HG02840 (cell line): ENCODE measurements around the gene RAPGEF2.

Experiments used
- ATAC-seq: cut with Tn5 transposase; IDR thresholded peaks from one replicate; pipeline ENCODE4 v1.9.1; 2021; ENCODE audit warnings: mild to moderate bottlenecking, moderate library complexity, moderate number of reproducible peaks; ENCODE audit not compliant: unreplicated experiment, low FRiP score

Gene RAPGEF2

DNA sequence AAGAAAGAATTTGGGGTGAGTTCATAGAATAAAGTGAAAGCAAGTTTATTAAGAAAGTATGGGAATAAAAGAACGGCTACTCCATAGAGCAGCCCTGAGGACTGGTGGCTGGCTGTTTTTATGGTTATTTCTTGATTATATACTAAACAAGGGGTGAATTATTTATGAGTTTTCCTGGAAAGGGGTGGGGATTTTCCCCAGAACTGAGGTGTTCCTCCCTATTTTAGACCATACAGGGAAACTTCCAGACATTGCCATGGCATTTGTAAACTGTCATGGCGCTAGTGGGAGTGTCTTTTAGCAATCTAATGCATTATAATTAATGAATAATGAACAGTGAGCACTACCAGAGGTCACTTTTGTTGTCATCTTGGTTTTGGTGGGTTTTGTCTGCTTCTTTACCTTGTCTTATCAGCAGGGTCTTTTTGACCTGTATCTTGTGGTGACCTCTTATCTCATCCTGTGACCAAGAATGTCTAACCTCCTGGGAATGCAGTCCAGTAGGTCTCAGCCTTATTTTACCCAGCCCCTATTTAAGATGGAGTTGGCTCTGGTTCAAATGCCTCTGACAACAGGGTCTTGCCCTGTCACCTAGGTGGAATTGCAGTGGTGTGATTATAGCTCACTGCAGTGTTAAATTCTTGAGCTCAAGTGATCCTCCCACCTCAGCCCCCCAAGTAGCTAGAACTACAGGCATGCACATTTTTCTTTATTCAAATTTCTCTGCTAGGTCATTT lies 27.1 kb downstream of the RAPGEF2 start:
- no peak for ATAC-seq

DNA sequence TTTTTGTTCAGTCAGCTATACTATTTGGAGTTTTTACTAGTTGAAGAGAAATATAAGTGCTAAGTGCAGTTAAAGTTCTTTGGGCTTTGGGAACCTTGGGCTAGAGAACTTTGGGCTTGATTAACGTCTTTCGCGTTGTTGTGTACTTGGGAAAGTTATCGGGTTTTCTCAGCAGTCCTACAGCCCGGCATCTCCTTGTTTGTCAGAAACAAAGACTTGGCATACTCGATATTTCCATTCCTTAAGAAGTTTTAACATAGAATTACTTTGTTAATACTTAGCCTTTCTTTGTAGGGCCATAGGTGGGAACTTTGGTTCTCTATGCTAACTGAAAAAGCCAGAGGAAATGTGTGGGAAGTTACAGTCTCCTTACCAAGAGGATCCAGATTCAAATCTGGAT lies 28.7 kb downstream of the RAPGEF2 start:
- no peak for ATAC-seq

- ATAC-seq, result no peak
These were observed 31.6 kb downstream of the RAPGEF2 start for GRCh38 chr4:159134429-159134828.

DNA sequence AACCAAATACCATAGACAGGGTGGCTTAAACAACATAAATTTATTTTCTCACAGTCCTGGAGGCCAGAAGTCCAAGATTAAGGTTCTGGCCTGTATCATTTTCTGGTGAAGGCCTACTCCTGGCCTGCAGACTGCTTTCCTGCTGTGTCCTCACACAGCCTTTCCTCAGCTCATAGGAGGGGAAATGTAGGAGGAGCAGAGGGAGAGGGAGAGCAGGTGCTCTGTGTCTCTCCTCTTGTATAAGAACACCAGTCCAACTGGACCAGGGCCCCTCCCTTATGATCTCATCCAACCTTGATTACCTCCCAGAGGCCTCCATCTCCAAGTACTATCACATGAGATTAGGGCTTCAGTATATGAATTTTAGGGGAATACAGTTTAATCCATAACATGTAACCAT lies 34.3 kb downstream of the RAPGEF2 start:
- no peak for ATAC-seq

DNA sequence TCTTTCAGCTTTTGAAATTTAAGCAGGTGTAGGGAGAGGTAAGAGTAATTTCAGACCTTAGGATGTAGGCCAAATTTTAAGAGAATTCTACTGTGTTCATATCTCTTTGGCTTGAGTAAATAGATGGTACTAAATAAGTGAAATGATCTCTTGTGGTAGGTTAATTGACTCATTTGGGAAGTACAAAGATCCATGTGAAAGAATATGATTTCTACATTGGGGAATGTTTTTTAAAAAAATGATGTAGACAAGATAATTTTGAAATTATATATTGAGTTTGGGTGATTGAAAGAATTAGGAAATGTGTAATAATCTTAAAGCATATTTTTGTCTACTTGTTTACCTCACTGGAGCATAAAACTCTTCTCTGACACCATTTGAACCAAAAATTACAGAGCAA lies 35.6 kb downstream of the RAPGEF2 start:
- ATAC-seq, result no peak

- ATAC-seq, result no peak
These were observed 38.3 kb downstream of the RAPGEF2 start for GRCh38 chr4:159141193-159141592.

DNA sequence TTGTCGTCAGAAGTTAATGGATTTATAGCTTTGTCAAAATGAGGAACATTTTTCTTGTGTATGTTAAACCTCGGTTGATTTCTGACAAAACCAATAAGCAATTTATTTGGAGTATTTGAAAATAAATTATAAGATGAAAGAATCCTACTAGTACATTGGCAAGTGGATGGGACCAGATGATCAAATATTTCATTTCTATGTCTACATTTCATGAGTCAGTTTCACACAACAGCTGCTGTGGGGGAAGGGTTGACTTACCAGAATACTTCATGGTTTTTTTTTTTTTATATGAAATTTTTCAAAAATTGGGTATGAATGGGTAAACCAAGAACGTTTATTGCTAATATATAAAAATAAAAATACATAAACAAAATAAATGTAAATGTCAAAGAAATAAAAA lies 39.4 kb downstream of the RAPGEF2 start:
- ATAC-seq, result no peak

- no peak for ATAC-seq
These were observed 40.0 kb downstream of the RAPGEF2 start for GRCh38 chr4:159142681-159143384.

- ATAC-seq, result no peak
These were observed 40.8 kb downstream of the RAPGEF2 start for GRCh38 chr4:159143687-159144086.

GRCh38 chr4:159144112-159144694 lies 41.3 kb downstream of the RAPGEF2 start:
- no peak for ATAC-seq

- ATAC-seq, result no peak
These were observed 42.6 kb downstream of the RAPGEF2 start for GRCh38 chr4:159145318-159145991.

DNA sequence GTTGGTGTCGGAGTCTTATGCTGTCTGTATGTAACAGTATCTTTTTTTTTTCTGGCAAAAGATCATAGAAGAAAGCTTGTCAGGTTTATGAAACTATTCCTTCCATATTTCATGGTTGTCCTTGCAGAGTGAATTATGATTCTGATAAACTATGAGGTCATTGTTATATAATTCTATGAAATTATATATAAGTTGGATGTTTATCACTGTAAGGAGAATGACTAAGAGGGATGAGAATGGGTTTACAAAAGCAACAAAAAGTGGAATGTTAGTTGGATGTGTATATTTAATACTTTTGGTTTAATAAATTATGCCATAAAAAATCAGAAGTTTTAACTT lies 43.1 kb downstream of the RAPGEF2 start:
- ATAC-seq, result no peak

GRCh38 chr4:159146488-159146887 lies 43.6 kb downstream of the RAPGEF2 start:
- no peak for ATAC-seq

GRCh38 chr4:159148441-159148840 lies 45.6 kb downstream of the RAPGEF2 start:
- no peak for ATAC-seq

DNA sequence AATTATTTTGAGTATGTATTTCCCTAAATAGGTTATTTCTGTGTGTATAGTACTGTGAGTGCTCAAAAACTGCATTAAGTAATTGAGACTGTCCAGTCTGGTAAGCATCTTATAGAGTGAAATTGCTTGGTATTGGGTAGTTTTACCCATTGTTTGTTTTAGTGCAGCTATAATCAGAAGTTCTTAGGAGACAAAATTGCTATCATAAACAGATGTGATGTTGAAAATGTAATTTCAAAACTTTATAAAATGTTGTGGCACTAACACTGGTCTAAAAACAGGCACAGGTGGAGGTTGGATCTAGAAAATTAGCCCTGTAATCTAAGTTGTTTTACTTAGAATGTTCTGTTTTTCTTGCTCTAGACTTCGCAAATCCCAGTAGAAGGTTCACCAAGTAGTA lies 46.8 kb downstream of the RAPGEF2 start:
- ATAC-seq, result no peak

DNA sequence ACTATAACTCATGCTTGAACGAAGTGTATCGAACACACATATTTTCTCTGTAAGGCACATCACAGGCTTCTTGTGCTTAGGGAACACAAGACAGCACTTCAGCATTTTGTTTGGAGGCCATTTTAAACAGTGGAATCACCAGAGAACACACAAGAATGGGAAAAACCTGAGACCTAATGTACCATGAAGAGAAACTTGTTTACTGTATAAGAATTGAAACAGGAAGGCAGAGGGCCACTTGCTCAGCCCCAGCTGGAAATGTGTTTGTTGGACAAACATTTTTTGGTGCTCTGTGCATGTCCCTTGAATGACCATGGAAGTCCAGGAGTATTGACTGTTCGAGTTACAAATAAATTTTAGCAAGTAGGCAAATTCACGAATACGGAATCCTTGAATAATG lies 47.5 kb downstream of the RAPGEF2 start:
- no peak for ATAC-seq

DNA sequence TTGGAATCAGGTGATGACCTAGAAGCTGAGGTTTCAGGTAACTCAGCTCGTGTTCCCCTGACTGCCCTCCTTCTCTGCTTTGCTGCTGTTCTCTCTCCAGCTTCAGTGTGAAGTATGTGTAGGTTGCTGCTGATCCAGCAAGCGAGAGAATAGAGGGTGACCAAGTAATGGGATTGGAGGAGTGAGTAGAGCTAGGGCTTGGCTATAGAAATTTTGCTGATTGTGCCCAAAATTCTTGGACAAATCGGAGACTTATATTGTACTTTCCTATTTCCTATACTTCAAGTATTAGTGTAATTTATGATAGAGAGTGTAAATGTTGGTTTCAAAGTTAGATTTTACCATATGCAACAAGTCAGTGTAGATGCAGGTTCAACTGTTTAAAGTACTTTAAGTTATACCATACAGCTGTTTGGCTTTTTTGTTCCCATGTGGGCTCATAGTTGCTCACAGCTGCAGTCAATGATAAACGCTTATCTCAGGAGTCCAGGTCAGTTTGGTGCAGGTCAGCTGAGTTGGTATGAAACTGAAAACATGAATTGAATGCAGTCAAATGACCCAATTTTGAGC lies 48.0 kb downstream of the RAPGEF2 start:
- no peak for ATAC-seq

DNA sequence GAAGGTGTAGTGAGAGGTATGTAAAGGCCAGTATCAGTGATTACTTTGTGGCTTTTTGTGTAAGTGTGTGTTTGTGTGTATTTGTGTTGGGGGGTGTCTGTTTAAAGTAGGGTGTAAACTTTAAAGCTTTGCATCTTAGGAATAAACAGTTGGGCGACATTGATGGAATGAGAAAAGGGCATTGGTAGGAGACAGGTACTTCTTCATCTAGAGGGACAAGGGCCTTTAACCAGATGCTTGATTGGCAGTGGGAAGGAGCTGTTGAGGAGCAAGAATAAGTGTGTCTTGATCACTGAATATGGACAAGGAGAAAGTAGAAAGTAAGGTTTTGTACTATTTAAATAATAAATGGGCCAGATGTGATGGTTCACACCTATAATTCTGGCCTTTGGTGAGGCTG lies 48.8 kb downstream of the RAPGEF2 start:
- no peak for ATAC-seq

DNA sequence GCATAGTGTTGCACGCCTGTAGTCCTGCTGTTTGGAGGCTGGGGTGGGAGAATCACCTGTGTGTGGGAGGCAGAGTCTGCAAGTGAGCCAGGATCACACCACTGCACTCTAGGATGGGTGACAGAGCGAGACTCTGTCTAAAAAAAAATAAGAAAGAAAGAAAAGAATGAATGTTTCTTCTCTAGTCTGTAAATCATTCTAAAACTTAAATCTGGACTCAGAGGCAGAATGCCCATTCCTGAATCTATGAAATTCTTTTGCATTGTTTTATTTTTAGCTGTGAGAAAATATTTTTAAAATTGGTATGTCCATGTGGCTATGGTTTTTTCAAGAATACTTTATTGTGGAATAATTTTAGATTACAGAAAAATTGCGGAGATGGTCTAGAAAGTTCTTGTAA lies 49.3 kb downstream of the RAPGEF2 start:
- no peak for ATAC-seq

DNA sequence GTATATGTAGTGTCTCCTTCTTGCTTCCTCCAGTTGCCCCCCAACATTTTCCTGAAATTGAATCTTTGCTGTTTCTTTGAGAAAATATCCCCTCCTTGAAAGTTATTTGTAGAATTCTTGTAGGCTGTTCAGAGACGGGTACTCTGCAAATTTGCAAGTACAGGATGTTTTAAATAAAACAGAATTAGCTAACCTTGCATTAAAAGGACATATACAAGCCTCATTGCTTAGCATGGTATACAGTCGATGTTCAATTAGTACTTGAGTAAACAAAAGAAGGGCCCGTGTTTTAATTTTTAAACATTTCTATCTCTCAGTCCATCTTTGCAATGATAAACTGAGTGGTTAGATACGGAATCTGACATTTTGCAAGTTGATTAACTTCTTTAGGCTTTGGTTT lies 50.8 kb downstream of the RAPGEF2 start:
- no peak for ATAC-seq

DNA sequence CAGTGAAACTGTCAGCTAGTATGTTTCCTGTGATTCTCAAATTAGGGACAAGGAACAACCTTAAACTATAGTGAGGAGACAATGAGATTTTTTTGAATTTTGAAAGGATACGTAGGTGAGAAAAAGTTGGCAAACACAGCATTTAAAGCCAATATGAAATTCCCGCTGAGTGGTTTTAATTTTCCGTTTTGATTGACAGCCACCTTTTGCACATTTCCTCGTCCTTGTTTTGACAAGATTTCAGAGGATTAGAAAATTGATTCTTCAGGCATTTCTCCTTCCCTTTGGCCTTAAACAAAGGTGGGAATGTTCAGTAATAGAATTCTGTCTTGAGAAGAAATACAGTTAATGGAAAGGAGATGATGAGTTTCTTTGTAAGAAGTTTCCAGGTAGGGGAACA lies 52.2 kb downstream of the RAPGEF2 start:
- no peak for ATAC-seq
